ENCODE results near the gene PFKFB4.

- TF ChIP-seq POLR2A (IDR thresholded peaks at IDR 0.05) (no peak), CTCF (IDR thresholded peaks at IDR 0.05) (no peak)
Observed at GRCh38 chr3:48564667-48565066, 8.1 kb upstream of the PFKFB4 start.
